GM21576 (cell line): Measurements from ENCODE around the gene IL10RB.
"Not testable (repeated sequence)": the region's sequence is repeated elsewhere in the genome, so short reads cannot be mapped to it uniquely, and the experiment has no call there.

Experiments used
- ATAC-seq: cut with Tn5 transposase; IDR thresholded peaks from one replicate; pipeline ENCODE4 v1.9.1; 2021; ENCODE audit warnings: mild to moderate bottlenecking, moderate library complexity; ENCODE audit not compliant: unreplicated experiment

Gene IL10RB

GRCh38 chr21:33266050-33266788 lies at the start of gene IL10RB:
TSS of gene IL10RB (plus strand) at chr21:33266367. CDS start at chr21:33266466, 99 bp downstream.
- ATAC-seq = peak; percentile 39

- no peak for ATAC-seq
Measured at GRCh38 chr21:33217138-33217520, 49.0 kb upstream of the IL10RB start.

GRCh38 chr21:33219300-33219699 lies 46.9 kb upstream of the IL10RB start:
- no peak for ATAC-seq

- no peak for ATAC-seq
Measured at GRCh38 chr21:33219954-33220353, 46.2 kb upstream of the IL10RB start.

GRCh38 chr21:33225376-33225775 lies 40.8 kb upstream of the IL10RB start:
- ATAC-seq = not testable (repeated sequence)

- ATAC-seq = no peak
Measured at GRCh38 chr21:33228455-33228854, 37.7 kb upstream of the IL10RB start.

- ATAC-seq = no peak
Measured at GRCh38 chr21:33229099-33229783, 36.9 kb upstream of the IL10RB start.

GRCh38 chr21:33229784-33230544 lies 36.2 kb upstream of the IL10RB start, which contains the start of gene IFNAR2:
TSS of gene IFNAR2 (plus strand) at chr21:33229938. CDS start at chr21:33241923, 11,985 bp downstream.
- ATAC-seq = peak; percentile 49

- peak; percentile 21 for ATAC-seq
Measured at GRCh38 chr21:33230545-33231324, 35.4 kb upstream of the IL10RB start.

GRCh38 chr21:33231526-33231925 lies 34.6 kb upstream of the IL10RB start:
- no peak for ATAC-seq

- no peak for ATAC-seq
Measured at GRCh38 chr21:33232291-33233034, 33.7 kb upstream of the IL10RB start.

GRCh38 chr21:33234635-33235520 lies 31.3 kb upstream of the IL10RB start:
- no peak for ATAC-seq

- no peak for ATAC-seq
Measured at GRCh38 chr21:33236013-33236686, 30.0 kb upstream of the IL10RB start.

GRCh38 chr21:33236766-33237165 lies 29.4 kb upstream of the IL10RB start:
- no peak for ATAC-seq

GRCh38 chr21:33237486-33237885 lies 28.7 kb upstream of the IL10RB start:
- no peak for ATAC-seq

- ATAC-seq = peak; percentile 19
Measured at GRCh38 chr21:33238146-33238545, 28.0 kb upstream of the IL10RB start.

- peak; percentile 59 for ATAC-seq
Measured at GRCh38 chr21:33238565-33239255, 27.5 kb upstream of the IL10RB start.
